GM13977 (cell line): ENCODE measurements around the gene OPRL1.
A peak's percentile ranks its signal among the peaks of the same experiment; 100 is the strongest.

Source experiments
- DNase-seq: peaks from one replicate; pipeline ENCODE4 v3.0.0; 2012; ENCODE audit warnings: low spot score
- in situ Hi-C: fragments of 300-500 bp; cut with MboI; formaldehyde crosslinking; loops from one replicate; pipeline ENCODE4 v1.12.0; 2022; ENCODE audit warnings: low sequenced_read_pairs, low pct_unique_long_range_greater_than_20kb, mixed read lengths, inconsistent platforms; ENCODE audit not compliant: unreplicated experiment
- TF ChIP-seq, protein P1 (sequence below): IDR thresholded peaks from 2 replicates; pipeline ENCODE4 v1.5.1; 2012; ENCODE audit warnings: mild to moderate bottlenecking, control low read depth; ENCODE audit not compliant: insufficient read depth; ENCODE audit errors: extremely low read depth, missing control alignments

OPRL1 gene

DNA sequence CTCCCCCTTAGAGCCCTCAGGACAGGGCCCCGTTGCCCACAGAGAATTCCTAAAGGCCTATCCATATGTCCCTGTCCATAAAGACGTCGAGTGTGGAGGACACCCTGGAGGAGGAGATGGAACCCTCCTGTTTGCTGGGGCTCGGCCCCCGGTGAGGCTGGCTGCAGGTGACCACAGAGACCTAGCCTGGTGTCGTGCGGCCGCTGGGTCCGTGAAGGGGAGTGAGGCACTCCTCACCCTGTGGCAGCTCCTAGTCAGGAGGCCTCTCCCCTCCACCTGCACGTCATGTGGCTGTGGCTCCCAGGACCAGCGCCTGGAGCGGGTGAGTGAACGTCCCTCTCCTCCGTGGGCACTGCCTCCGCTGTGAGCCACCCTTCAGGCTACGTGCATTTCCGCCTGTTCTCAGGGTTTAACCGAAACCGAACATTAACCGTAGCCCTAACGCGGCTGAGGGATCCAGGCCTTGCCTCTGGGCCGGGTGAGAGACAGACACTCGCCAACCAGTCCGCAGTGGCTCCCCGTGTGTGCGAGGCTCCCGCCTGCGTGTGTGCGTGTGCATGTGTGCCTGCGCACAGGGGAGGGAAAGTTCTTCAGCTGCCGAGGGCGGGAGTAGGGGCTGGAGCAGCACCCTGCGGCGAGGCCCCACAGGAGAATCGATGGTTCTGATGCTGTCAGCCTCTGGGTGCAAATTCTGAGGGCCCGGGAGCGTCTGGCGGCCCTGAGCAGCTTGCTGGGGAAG is 22.8 kb upstream of the OPRL1 start:
- DNase-seq = no peak
- in situ Hi-C loops = no loop called here
- TF ChIP-seq, protein P1, sequence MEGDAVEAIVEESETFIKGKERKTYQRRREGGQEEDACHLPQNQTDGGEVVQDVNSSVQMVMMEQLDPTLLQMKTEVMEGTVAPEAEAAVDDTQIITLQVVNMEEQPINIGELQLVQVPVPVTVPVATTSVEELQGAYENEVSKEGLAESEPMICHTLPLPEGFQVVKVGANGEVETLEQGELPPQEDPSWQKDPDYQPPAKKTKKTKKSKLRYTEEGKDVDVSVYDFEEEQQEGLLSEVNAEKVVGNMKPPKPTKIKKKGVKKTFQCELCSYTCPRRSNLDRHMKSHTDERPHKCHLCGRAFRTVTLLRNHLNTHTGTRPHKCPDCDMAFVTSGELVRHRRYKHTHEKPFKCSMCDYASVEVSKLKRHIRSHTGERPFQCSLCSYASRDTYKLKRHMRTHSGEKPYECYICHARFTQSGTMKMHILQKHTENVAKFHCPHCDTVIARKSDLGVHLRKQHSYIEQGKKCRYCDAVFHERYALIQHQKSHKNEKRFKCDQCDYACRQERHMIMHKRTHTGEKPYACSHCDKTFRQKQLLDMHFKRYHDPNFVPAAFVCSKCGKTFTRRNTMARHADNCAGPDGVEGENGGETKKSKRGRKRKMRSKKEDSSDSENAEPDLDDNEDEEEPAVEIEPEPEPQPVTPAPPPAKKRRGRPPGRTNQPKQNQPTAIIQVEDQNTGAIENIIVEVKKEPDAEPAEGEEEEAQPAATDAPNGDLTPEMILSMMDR = no peak

DNA sequence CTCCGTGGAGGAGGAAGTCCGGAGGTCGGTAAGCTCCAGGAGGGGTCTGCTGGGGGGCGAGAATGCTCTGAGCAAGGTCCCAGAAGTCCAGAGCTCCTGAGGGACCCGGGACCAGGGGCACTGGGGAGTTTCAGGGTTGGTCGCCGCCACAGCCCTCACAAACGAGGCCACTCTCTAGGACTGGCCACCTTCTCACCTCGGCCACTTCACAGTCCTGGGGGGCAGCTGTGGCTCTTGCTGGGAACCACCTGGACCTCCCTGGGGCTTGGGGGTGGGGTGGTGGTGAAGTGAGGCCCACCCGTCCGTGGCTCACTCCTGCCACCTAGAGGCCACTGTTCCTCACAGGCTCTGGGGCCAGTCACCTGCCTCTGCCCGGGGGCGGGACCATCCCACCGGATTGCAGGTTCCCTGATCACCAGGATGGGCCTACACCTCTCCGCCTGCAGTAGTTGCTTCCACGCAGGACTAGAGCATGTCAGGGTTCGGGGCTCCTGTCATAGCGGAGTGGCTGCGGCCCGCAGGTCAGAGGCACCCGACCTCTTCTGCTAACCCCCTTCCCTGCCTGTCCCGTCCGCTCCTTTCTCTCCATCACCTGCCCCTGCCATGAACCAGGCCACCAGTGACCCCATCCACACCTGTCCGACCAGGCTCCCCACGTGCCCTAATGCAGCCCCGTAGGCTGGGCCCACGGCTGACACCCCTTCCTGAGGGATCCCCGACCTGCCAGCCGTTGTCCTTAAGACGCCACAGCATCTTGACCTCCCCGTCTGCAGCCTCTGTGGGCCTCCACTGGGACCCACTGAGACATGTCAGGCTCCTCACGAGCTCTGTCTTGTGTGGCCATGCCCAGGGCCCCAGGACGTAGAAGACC is 22.0 kb upstream of the OPRL1 start:
- TF ChIP-seq, protein P1 = peak; percentile 97
- DNase-seq = peak; percentile 91
- in situ Hi-C loops = no loop called here

DNA sequence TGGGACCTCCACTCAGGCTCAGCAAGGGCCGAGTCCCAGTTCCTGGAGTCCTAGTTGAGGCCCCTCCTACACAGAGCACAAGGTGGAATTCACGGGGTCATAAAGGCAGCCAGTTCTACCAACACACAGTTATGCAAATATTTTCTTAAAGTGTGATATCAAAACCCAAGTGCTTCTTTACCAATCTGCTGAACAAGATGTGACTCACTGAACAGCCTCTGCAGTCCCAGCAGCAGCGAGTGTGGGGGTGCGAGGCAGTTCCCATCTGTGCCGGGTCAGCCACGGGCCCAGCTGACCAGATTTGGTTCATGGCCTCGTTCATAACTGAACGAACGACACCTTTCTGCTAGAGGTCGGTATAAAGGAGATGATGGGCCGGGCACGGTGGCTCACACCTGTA is 21.3 kb upstream of the OPRL1 start:
- no peak for DNase-seq
- TF ChIP-seq, protein P1 = no peak
- in situ Hi-C loops = no loop called here

DNA sequence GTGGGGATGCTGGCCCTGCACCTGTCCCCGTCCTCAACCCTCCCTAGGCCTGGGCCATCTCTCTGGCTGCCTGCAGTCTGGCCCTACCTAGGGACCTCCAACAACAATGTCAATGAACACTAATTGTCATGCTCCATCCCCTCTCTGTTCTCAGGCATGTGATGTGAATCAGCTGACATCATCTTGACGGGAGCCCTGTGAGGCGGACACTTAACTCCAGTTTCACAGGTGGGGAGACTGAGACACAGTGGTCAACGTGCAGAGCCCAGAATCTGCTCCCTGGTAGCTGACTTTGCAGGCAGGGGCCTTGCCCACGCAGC is 17.6 kb upstream of the OPRL1 start:
- DNase-seq = no peak
- in situ Hi-C loops = no loop called here
- TF ChIP-seq, protein P1 = no peak

DNA sequence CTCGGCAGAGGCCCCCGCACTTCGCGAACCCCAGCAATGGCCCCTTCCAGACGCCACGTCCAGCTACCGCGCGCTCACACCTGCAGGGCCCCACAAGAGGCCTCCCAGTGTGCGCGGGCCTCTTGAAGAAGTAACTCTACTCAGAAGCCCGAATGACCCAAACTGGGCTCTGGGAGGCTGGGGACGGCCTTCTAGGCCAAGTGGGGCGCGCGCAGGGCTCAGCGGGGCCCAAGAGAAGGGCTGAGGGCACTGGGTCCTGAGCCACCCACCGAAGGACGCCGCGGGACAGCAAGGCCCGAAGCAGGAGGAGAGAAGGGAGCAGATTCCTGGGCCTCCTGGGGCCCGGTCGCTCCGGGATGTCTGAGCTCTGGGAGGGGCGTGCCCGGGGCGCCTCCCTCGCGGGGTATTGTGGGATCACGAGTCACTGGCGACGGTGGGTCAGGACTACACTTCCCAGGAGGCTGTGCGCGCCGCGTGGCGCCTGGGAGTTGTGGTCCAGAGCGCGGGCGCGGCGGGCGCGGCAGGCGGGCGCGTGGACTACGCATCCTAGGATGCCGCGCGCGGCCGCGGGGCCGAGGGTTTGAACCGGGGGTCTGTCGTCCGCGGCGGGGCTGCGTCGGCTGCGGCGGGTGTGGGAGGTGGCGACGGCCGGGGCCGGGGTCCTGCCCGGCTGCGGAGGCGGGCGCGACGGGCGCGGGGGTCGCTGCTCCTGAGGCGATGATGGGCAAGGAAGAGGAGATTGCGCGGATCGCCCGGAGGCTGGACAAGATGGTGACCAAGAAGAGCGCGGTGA is 17.1 kb upstream of the OPRL1 start, which contains the start of gene TCEA2:
TCEA2 (plus strand) TSS at position 603 of the 793 bp plus-strand sequence; CDS start at position 718, 115 bp downstream.
- in situ Hi-C loops = no loop called here
- TF ChIP-seq, protein P1 = no peak
- peak; percentile 99 for DNase-seq
